K562 (cell line): ENCODE results near the gene MLN. TPM values are rescaled to one million over a fixed set of nuclear protein-coding genes. Genes with fewer than 3 reads are reported as not detected.
A peak's percentile ranks its signal among the peaks of the same experiment; 100 is the strongest.

ENCODE experiments used
- DPF2 ChIP-seq: fragments of 450-650 bp; IDR thresholded peaks from 2 replicates; pipeline ENCODE4 v1.6.1; 2016
- ESRRB ChIP-seq: fragments of 250-450 bp; sonication (Bioruptor Pico); IDR thresholded peaks from 2 replicates; pipeline ENCODE4 v1.5.0; 2020; ENCODE audit warnings: mild to moderate bottlenecking, moderate library complexity, borderline replicate concordance
- MTA2 ChIP-seq: fragments of 450-650 bp; IDR thresholded peaks from 2 replicates; pipeline ENCODE4 v1.6.1; 2016; ENCODE audit warnings: low read depth
- PML ChIP-seq: IDR thresholded peaks from 2 replicates; pipeline ENCODE4 v1.6.1; 2012; ENCODE audit warnings: low read length, inconsistent platforms
- POLR2AphosphoS2 ChIP-seq: IDR thresholded peaks from 2 replicates; pipeline ENCODE4 v1.6.1; 2012; ENCODE audit warnings: low read length, improper control_type of control experiment
- POLR2AphosphoS5 ChIP-seq: IDR thresholded peaks from 2 replicates; pipeline ENCODE4 v1.6.1; 2011; ENCODE audit warnings: mild to moderate bottlenecking, low read depth, low read length, moderate library complexity; ENCODE audit not compliant: control insufficient read depth, insufficient read depth
- PTTG1 ChIP-seq: fragments of 450-650 bp; IDR thresholded peaks from 2 replicates; pipeline ENCODE4 v1.6.1; 2016; ENCODE audit warnings: low read depth, mild to moderate bottlenecking, missing genetic modification characterization, missing compliant biosample characterization
- RBM14 ChIP-seq: fragments of 200-400 bp; formaldehyde crosslinking; IDR thresholded peaks from 2 replicates; pipeline ENCODE4 v1.6.1; 2018; ENCODE audit warnings: low read depth, mild to moderate bottlenecking, low read length, moderate library complexity, borderline replicate concordance; ENCODE audit not compliant: insufficient read depth
- RFX7 ChIP-seq: fragments of 250-450 bp; sonication (Bioruptor Pico); IDR thresholded peaks from 2 replicates; pipeline ENCODE4 v1.5.1; 2021; ENCODE audit warnings: mild to moderate bottlenecking
- SMC3 ChIP-seq: conservative IDR thresholded peaks from 2 replicates; pipeline ENCODE4 v1.6.1; 2011; ENCODE audit warnings: low read depth, low read length, improper control_type of control experiment; ENCODE audit not compliant: insufficient read depth
- SNRNP70 ChIP-seq: fragments of 200-400 bp; formaldehyde crosslinking; optimal IDR thresholded peaks from 2 replicates; pipeline ENCODE3; 2017; ENCODE audit warnings: low read depth, low read length
- ZNF766 ChIP-seq: fragments of 200-800 bp; sonication (Bioruptor generic); conservative IDR thresholded peaks from 2 replicates; pipeline ENCODE4 v1.6.1; 2016; ENCODE audit warnings: missing genetic modification characterization, missing compliant biosample characterization
- polyA plus RNA-seq, 8 experiments: library from polyadenylated mRNA; depleted of rRNA in 4 of 8; stranded (reverse) in 5 of 8; unstranded in 3 of 8; fragments of >200 nt; fragmentation: Nextera tagmentation in 2 of 8; fragmentation: Illumina TruSeq in 1 of 8; extraction: Ambion mirVana in 2 of 8; extraction: Trizol in 1 of 8; gene quantifications; 2 replicates each; pipeline versions ENCODE4 v1.2.1 to v1.2.3, GENCODE V29; 2011 to 2014; ENCODE audit warnings: inconsistent platforms in 1 of 8, missing spikeins in 1 of 8
- total RNA-seq, 7 experiments: library from RNA; depleted of rRNA in 6 of 7; stranded (reverse); fragments of >200 nt in 6 of 7; fragmentation: Illumina TruSeq in 2 of 7; extraction: Trizol in 2 of 7; gene quantifications; 2 replicates each; pipeline versions ENCODE4 v1.2.1 to v1.2.3, GENCODE V29; 2011 to 2021; ENCODE audit warnings: low replicate concordance in 1 of 7
- TF ChIP-seq, protein P1 (sequence below): fragments of 250-450 bp; sonication (Bioruptor Pico); IDR thresholded peaks from 2 replicates; pipeline ENCODE4 v1.6.1; 2021; ENCODE audit warnings: mild to moderate bottlenecking
- TF ChIP-seq, protein P2 (sequence below): fragments of 250-450 bp; sonication (Bioruptor Pico); IDR thresholded peaks from 2 replicates; pipeline ENCODE4 v1.4.0; 2020; ENCODE audit warnings: mild to moderate bottlenecking
- TF ChIP-seq, protein P3 (sequence below): sonication (generic); formaldehyde crosslinking; IDR thresholded peaks from 2 replicates; pipeline ENCODE4 v1.8.1; 2023; ENCODE audit warnings: mild to moderate bottlenecking, missing genetic modification reagents
- TF ChIP-seq, protein P4 (sequence below): fragments of 250-450 bp; sonication (Bioruptor Pico); IDR thresholded peaks from 2 replicates; pipeline ENCODE4 v1.9.0; 2021; ENCODE audit warnings: mild to moderate bottlenecking, inconsistent platforms
- TF ChIP-seq, protein P5 (sequence below): fragments of 450-650 bp; IDR thresholded peaks from one replicate; pipeline ENCODE4 v1.6.1; 2018; ENCODE audit warnings: mild to moderate bottlenecking, moderate library complexity; ENCODE audit not compliant: partially characterized antibody
- TF ChIP-seq, protein P6 (sequence below), 2 experiments: fragments of 450-650 bp in 1 of 2; sonication (generic) in 1 of 2; formaldehyde crosslinking in 1 of 2; IDR thresholded peaks in 1 of 2; conservative IDR thresholded peaks in 1 of 2; 2 replicates each; pipeline versions ENCODE4 v1.6.1 to v1.8.1; 2016 to 2023; ENCODE audit warnings: mild to moderate bottlenecking in 2 of 2, moderate library complexity in 2 of 2, inconsistent platforms in 1 of 2, missing genetic modification reagents in 1 of 2

Gene MLN
- total and polyA plus RNA-seq, 9 of the 15 experiments (the other 6 are each of a cell fraction or from before 2014, with no cell fraction given): not detected

DNA sequence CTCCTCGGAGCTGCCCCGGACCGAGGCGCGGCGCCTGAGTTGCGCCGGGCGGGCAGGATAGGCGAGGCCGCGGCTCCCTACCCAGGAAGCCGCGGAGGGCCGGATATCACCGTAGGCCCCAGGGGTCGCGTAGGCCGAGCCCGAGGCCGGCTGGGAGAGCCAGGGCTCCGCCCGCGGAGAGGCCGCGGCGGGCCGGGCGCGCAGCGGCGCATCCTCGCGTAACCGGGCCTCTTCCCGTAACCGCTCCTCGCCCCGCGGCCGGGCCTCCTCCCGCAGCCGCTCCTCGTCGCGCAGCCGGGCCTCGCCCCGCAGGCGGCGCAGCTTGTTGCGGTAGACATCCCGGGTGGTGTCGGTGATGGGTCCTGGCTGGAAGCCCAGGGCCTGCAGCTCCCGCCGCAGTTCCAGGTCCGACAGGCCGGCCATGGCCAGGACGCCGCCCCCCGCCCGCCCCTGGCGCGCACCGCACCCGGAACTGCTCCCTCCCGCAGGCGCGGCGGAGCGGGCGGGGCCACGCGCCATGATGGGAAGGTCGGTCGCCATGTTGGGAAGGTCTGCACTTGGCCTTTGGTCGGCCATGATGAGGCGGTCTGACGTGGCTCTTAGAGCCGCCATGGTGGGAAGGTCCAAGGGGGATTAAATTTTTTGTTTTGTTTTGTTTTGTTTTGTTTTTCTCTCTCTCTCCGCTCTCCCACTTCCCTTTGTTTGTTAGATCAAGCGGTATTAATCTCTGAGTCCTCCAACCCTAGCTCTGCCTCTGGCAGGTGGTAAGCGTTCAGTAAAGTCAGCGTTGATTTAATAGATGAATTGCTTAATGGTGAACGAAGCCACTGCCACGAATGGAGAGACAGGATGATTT, 14.9 kb downstream of the MLN start, which contains the start of gene LEMD2 (continued):
- no peak for TF ChIP-seq SMC3
- TF ChIP-seq, protein P1, sequence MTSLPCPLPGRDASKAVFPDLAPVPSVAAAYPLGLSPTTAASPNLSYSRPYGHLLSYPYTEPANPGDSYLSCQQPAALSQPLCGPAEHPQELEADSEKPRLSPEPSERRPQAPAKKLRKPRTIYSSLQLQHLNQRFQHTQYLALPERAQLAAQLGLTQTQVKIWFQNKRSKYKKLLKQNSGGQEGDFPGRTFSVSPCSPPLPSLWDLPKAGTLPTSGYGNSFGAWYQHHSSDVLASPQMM: no peak
- TF ChIP-seq, protein P2, sequence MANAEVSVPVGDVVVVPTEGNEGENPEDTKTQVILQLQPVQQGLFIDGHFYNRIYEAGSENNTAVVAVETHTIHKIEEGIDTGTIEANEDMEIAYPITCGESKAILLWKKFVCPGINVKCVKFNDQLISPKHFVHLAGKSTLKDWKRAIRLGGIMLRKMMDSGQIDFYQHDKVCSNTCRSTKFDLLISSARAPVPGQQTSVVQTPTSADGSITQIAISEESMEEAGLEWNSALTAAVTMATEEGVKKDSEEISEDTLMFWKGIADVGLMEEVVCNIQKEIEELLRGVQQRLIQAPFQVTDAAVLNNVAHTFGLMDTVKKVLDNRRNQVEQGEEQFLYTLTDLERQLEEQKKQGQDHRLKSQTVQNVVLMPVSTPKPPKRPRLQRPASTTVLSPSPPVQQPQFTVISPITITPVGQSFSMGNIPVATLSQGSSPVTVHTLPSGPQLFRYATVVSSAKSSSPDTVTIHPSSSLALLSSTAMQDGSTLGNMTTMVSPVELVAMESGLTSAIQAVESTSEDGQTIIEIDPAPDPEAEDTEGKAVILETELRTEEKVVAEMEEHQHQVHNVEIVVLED (CRISPR knock-in tag): peak; percentile 91
- TF ChIP-seq POLR2AphosphoS5: peak; percentile 99
- TF ChIP-seq DPF2: peak; percentile 67
- TF ChIP-seq ESRRB (CRISPR knock-in tag): no peak
- no peak for TF ChIP-seq SNRNP70
- TF ChIP-seq RBM14: no peak
- TF ChIP-seq PTTG1 (tag): 0 out of 2 replicates have a peak, but pooled peaks have one; percentile 22
- peak; percentile 70 for TF ChIP-seq PML
- no peak for TF ChIP-seq POLR2AphosphoS2
- TF ChIP-seq ZNF766: peak; percentile 99
- TF ChIP-seq, protein P3, sequence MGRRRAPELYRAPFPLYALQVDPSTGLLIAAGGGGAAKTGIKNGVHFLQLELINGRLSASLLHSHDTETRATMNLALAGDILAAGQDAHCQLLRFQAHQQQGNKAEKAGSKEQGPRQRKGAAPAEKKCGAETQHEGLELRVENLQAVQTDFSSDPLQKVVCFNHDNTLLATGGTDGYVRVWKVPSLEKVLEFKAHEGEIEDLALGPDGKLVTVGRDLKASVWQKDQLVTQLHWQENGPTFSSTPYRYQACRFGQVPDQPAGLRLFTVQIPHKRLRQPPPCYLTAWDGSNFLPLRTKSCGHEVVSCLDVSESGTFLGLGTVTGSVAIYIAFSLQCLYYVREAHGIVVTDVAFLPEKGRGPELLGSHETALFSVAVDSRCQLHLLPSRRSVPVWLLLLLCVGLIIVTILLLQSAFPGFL (CRISPR knock-in tag): 0 out of 2 replicates have a peak, but pooled peaks have one; percentile 6
- TF ChIP-seq, protein P4, sequence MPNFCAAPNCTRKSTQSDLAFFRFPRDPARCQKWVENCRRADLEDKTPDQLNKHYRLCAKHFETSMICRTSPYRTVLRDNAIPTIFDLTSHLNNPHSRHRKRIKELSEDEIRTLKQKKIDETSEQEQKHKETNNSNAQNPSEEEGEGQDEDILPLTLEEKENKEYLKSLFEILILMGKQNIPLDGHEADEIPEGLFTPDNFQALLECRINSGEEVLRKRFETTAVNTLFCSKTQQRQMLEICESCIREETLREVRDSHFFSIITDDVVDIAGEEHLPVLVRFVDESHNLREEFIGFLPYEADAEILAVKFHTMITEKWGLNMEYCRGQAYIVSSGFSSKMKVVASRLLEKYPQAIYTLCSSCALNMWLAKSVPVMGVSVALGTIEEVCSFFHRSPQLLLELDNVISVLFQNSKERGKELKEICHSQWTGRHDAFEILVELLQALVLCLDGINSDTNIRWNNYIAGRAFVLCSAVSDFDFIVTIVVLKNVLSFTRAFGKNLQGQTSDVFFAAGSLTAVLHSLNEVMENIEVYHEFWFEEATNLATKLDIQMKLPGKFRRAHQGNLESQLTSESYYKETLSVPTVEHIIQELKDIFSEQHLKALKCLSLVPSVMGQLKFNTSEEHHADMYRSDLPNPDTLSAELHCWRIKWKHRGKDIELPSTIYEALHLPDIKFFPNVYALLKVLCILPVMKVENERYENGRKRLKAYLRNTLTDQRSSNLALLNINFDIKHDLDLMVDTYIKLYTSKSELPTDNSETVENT: peak; percentile 87
- TF ChIP-seq, protein P5, sequence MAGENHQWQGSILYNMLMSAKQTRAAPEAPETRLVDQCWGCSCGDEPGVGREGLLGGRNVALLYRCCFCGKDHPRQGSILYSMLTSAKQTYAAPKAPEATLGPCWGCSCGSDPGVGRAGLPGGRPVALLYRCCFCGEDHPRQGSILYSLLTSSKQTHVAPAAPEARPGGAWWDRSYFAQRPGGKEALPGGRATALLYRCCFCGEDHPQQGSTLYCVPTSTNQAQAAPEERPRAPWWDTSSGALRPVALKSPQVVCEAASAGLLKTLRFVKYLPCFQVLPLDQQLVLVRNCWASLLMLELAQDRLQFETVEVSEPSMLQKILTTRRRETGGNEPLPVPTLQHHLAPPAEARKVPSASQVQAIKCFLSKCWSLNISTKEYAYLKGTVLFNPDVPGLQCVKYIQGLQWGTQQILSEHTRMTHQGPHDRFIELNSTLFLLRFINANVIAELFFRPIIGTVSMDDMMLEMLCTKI: no peak
- no peak for TF ChIP-seq RFX7 (CRISPR knock-in tag)
- TF ChIP-seq, protein P6, sequence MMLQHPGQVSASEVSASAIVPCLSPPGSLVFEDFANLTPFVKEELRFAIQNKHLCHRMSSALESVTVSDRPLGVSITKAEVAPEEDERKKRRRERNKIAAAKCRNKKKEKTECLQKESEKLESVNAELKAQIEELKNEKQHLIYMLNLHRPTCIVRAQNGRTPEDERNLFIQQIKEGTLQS (IDR thresholded peaks at IDR 0.05): no peak; the same call in 1 of the 2 replicates
- TF ChIP-seq, protein P6 (CRISPR knock-in tag; conservative IDR thresholded peaks at IDR 0.05): no peak; the same call in 1 of the 2 replicates
- no peak for TF ChIP-seq MTA2
